ENCODE results near the gene RAB20. TPM values are rescaled to one million over a fixed set of nuclear protein-coding genes. Genes with fewer than 3 reads are reported as not detected.

The RAB20 gene
- total RNA-seq, 1 experiment from 2014 or later: 12.3 TPM

DNA sequence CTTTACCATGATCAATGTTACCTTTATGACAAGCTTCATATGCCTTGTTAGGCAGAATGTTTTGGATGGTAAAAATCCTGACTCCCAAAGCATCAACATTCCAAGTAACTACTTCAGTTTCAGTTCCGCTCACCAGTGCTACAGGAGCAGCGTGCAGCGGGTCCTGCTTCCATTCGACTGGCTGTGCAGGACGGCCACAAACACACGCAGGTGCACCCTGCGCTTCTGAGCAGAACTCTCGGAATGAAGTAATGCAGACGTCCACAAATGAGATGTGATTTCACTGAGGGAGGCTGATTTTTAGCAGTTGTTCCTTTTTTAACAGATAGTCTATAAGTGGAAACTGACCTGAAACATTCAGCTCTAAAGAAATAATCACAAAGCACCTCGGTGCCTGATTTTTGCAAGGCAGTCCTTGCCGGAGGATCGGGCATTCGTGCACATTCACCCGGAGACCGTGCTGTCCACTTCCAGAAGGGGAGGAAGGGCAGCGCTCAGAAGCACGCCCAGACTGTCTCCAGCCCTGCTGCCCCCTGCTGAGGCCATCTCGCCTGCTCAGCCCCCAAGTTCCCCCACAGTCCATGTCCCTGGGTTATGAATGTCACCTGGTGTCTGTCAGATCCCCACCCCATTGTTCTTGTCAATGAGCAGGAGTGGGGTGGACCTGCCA, 85.8 kb downstream of the RAB20 start:
- Histone ChIP-seq H2BK5ac (ENCODE audit: insufficient read length, low read length) (no peak overlapping the region), H2BK12ac (ENCODE audit: insufficient read length, low read depth, low read length) (no peak overlapping the region), H2AFZ (ENCODE audit: low read length) (no peak overlapping the region), H3T11ph (ENCODE audit: low read length) (no peak overlapping the region), H3K23ac (ENCODE audit: insufficient read length, low read depth, low read length) (no peak overlapping the region), H4K91ac (ENCODE audit: insufficient read length, low read depth, low read length) (no peak overlapping the region), H3K14ac (ENCODE audit: insufficient read depth, low read length) (no peak overlapping the region), H3K4me2 (ENCODE audit: insufficient read depth, insufficient read length, low read length) (no peak overlapping the region), H2BK120ac (ENCODE audit: low read depth, low read length, poor library complexity, severe bottlenecking) (no peak overlapping the region), H3K27ac (ENCODE audit: insufficient read length, low read depth, low read length) (no peak overlapping the region), H3K79me1 (ENCODE audit: insufficient read depth, low read depth, low read length, poor library complexity, severe bottlenecking) (no peaks in the 10 kb centered on the region), H3K27me3 (ENCODE audit: insufficient read depth, low read length) (no peaks in the 10 kb centered on the region), H4K8ac (replicated peaks; ENCODE audit: insufficient read length, low read depth, low read length) (no peak overlapping the region), H2AK5ac (ENCODE audit: insufficient read length, low read length) (no peak overlapping the region), H3K23me2 (ENCODE audit: insufficient read length, low read depth, low read length, poor library complexity, severe bottlenecking) (no peaks in the 10 kb centered on the region), H2BK20ac (ENCODE audit: low read depth, low read length, poor library complexity, severe bottlenecking) (no peak overlapping the region), H4K5ac (ENCODE audit: insufficient read length, low read depth, low read length) (no peak overlapping the region), H3K56ac (ENCODE audit: insufficient read length, low read depth, low read length) (no peak overlapping the region), H3K18ac (ENCODE audit: insufficient read length, low read depth, low read length) (no peak overlapping the region), H3K9ac (ENCODE audit: extremely low read depth, insufficient read length, low read length) (no peak overlapping the region), H3K79me2 (ENCODE audit: insufficient read depth, low read length) (no peaks in the 10 kb centered on the region), H3K4me1 (ENCODE audit: insufficient read depth, low read length) (no peaks in the 10 kb centered on the region), H2BK15ac (ENCODE audit: low read depth, low read length) (no peak overlapping the region), H3K4ac (ENCODE audit: low read depth, low read length) (no peak overlapping the region), H3K9me3 (ENCODE audit: control insufficient read depth, low read depth, low read length) (no peaks in the 10 kb centered on the region), H4K20me1 (ENCODE audit: control insufficient read depth, insufficient read depth, insufficient read length) (no peaks in the 10 kb centered on the region)
- H3K36me3 Mint-ChIP-seq (ENCODE audit: insufficient read depth in 1 of 3, low read depth in 3 of 3): peaks cover 32 to 42% (median 38%) of the 10 kb centered on the region in 3 experiments
- no peaks in the 10 kb centered on the region for H3K27me3 Mint-ChIP-seq (ENCODE audit: low read depth)
- no peaks in the 10 kb centered on the region for H3K9me3 Mint-ChIP-seq
- H3K4me3 Mint-ChIP-seq: no peak overlapping the region
- peak overlapping the region in 2 of 3 experiments; percentile 18 to 68; a peak in 3 of 7 replicates for H3K27ac Mint-ChIP-seq
- H3K4me1 Mint-ChIP-seq: peaks cover 7 to 9% of the 10 kb centered on the region in 2 experiments
- no CpG with 5 or more reads among the region's 18 CpGs for WGBS (ENCODE audit: extremely low coverage, insufficient read length, low lambda C conversion rate)
- DNase-seq: no peak
- TF ChIP-seq, protein P1, sequence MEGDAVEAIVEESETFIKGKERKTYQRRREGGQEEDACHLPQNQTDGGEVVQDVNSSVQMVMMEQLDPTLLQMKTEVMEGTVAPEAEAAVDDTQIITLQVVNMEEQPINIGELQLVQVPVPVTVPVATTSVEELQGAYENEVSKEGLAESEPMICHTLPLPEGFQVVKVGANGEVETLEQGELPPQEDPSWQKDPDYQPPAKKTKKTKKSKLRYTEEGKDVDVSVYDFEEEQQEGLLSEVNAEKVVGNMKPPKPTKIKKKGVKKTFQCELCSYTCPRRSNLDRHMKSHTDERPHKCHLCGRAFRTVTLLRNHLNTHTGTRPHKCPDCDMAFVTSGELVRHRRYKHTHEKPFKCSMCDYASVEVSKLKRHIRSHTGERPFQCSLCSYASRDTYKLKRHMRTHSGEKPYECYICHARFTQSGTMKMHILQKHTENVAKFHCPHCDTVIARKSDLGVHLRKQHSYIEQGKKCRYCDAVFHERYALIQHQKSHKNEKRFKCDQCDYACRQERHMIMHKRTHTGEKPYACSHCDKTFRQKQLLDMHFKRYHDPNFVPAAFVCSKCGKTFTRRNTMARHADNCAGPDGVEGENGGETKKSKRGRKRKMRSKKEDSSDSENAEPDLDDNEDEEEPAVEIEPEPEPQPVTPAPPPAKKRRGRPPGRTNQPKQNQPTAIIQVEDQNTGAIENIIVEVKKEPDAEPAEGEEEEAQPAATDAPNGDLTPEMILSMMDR (conservative IDR thresholded peaks at IDR 0.05): no peak
